GM18520 (cell line): ENCODE data around the gene TMEM59L.

Experiments used
- ATAC-seq: cut with Tn5 transposase; IDR thresholded peaks from one replicate; pipeline ENCODE4 v1.9.1; 2021; ENCODE audit not compliant: unreplicated experiment

TMEM59L gene

GRCh38 chr19:18608805-18609716 lies 3.6 kb upstream of the TMEM59L start:
- no peak for ATAC-seq

GRCh38 chr19:18609717-18610051 lies 3.0 kb upstream of the TMEM59L start:
- no peak for ATAC-seq

- no peak for ATAC-seq
Observed at GRCh38 chr19:18610245-18610555, 2.5 kb upstream of the TMEM59L start.

- no peak for ATAC-seq
Observed at GRCh38 chr19:18610556-18611326, 1.9 kb upstream of the TMEM59L start.

GRCh38 chr19:18611327-18612050 lies 1.2 kb upstream of the TMEM59L start:
- no peak for ATAC-seq

- no peak for ATAC-seq
Observed at GRCh38 chr19:18612051-18612771, 459 bp upstream of the TMEM59L start.

GRCh38 chr19:18613589-18614234 lies 1.0 kb downstream of the TMEM59L start:
- no peak for ATAC-seq

GRCh38 chr19:18616023-18616422 lies 3.4 kb downstream of the TMEM59L start:
- no peak for ATAC-seq

GRCh38 chr19:18617562-18617961 lies 4.9 kb downstream of the TMEM59L start:
- no peak for ATAC-seq

- no peak for ATAC-seq
Observed at GRCh38 chr19:18618236-18618635, 5.6 kb downstream of the TMEM59L start.

- ATAC-seq: no peak
Observed at GRCh38 chr19:18620311-18620710, 7.6 kb downstream of the TMEM59L start.

- ATAC-seq: no peak
Observed at GRCh38 chr19:18620902-18621301, 8.2 kb downstream of the TMEM59L start.

- no peak for ATAC-seq
Observed at GRCh38 chr19:18626906-18627305, 14.2 kb downstream of the TMEM59L start.

GRCh38 chr19:18629166-18630088 lies 16.8 kb downstream of the TMEM59L start:
- no peak for ATAC-seq

GRCh38 chr19:18633321-18633720 lies 20.7 kb downstream of the TMEM59L start:
- no peak for ATAC-seq

GRCh38 chr19:18634612-18635297 lies 22.1 kb downstream of the TMEM59L start:
- no peak for ATAC-seq

- no peak for ATAC-seq
Observed at GRCh38 chr19:18635831-18636182, 23.1 kb downstream of the TMEM59L start.

- ATAC-seq: peak; percentile 64
Observed at GRCh38 chr19:18636183-18636968, 23.7 kb downstream of the TMEM59L start.
